PC-9 (cell line): Measurements from ENCODE around the gene RBP4.

ENCODE experiments used
- EZH2 ChIP-seq: fragments of 200-600 bp; sonication (generic); IDR thresholded peaks from 2 replicates; pipeline ENCODE4 v1.8.0; 2017; ENCODE audit warnings: antibody characterized with exemption, low read depth
- TF ChIP-seq, protein P1 (sequence below): fragments of 200-600 bp; sonication (generic); conservative IDR thresholded peaks from 2 replicates; pipeline ENCODE4 v1.6.1; 2017; ENCODE audit warnings: mixed run types, antibody characterized with exemption, mild to moderate bottlenecking, moderate library complexity

DNA sequence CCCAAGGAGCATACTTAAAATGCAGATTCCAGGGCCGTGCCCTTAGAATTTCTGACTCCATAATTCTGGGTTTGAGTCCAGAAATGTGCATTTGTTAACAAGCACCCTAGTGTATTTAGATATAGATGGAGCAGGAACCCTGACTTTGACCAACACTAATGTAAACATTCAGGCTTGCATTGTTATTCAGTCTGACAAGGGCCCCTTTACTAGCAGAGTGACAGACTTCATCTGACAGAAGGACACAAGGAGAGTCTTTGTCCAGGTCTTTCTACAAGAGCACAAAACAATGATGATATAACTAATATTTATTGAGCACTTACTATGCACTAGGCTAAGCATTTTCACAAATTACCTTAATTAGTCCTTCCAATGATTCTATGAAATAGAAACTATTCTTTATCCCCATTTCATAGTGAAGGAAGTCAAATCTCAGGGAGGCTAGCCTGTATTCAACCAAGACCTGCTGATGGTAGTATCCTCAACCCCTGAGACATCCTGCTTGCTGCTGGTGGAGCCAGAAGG, 3.9 kb downstream of the RBP4 start:
- TF ChIP-seq, protein P1, sequence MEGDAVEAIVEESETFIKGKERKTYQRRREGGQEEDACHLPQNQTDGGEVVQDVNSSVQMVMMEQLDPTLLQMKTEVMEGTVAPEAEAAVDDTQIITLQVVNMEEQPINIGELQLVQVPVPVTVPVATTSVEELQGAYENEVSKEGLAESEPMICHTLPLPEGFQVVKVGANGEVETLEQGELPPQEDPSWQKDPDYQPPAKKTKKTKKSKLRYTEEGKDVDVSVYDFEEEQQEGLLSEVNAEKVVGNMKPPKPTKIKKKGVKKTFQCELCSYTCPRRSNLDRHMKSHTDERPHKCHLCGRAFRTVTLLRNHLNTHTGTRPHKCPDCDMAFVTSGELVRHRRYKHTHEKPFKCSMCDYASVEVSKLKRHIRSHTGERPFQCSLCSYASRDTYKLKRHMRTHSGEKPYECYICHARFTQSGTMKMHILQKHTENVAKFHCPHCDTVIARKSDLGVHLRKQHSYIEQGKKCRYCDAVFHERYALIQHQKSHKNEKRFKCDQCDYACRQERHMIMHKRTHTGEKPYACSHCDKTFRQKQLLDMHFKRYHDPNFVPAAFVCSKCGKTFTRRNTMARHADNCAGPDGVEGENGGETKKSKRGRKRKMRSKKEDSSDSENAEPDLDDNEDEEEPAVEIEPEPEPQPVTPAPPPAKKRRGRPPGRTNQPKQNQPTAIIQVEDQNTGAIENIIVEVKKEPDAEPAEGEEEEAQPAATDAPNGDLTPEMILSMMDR, result no peak
- TF ChIP-seq EZH2, result no peak
